ENCODE measurements around the gene ZNF106.

ZNF106 gene

GRCh38 chr15:42482701-42483100 is 8.2 kb downstream of the ZNF106 start:
- in situ Hi-C loops (cut with HindIII; ENCODE audit: low sequenced_read_pairs): no loop called here

- in situ Hi-C loops (cut with HindIII; ENCODE audit: low sequenced_read_pairs): no loop called here
Measured at GRCh38 chr15:42474827-42475226, 16.1 kb downstream of the ZNF106 start.

- in situ Hi-C loops (cut with HindIII; ENCODE audit: low sequenced_read_pairs): no loop called here
Measured at GRCh38 chr15:42471002-42471401, 19.9 kb downstream of the ZNF106 start.

- in situ Hi-C loops (cut with HindIII; ENCODE audit: low sequenced_read_pairs): no loop called here
Measured at GRCh38 chr15:42465520-42466259, 25.3 kb downstream of the ZNF106 start.

- in situ Hi-C loops (cut with HindIII; ENCODE audit: low sequenced_read_pairs): no loop called here
Measured at GRCh38 chr15:42461261-42461660, 29.7 kb downstream of the ZNF106 start.

- in situ Hi-C loops (cut with HindIII; ENCODE audit: low sequenced_read_pairs): no loop called here
Measured at GRCh38 chr15:42457445-42458442, 33.2 kb downstream of the ZNF106 start.

- in situ Hi-C loops (cut with HindIII; ENCODE audit: low sequenced_read_pairs): no loop called here
Measured at GRCh38 chr15:42456971-42457370, 34.0 kb downstream of the ZNF106 start.

- in situ Hi-C loops (cut with HindIII; ENCODE audit: low sequenced_read_pairs): no loop called here
Measured at GRCh38 chr15:42456531-42456930, 34.4 kb downstream of the ZNF106 start.

GRCh38 chr15:42453826-42454225 is 37.1 kb downstream of the ZNF106 start:
- in situ Hi-C loops (cut with HindIII; ENCODE audit: low sequenced_read_pairs): no loop called here

GRCh38 chr15:42450425-42450790 is 40.5 kb downstream of the ZNF106 start:
- in situ Hi-C loops (cut with HindIII; ENCODE audit: low sequenced_read_pairs): no loop called here

- in situ Hi-C loops (cut with HindIII; ENCODE audit: low sequenced_read_pairs): no loop called here
Measured at GRCh38 chr15:42449770-42450424, 41.0 kb downstream of the ZNF106 start.

GRCh38 chr15:42448281-42448680 is 42.7 kb downstream of the ZNF106 start:
- in situ Hi-C loops (cut with HindIII; ENCODE audit: low sequenced_read_pairs): no loop called here

GRCh38 chr15:42447599-42447998 is 43.3 kb downstream of the ZNF106 start:
- in situ Hi-C loops (cut with HindIII; ENCODE audit: low sequenced_read_pairs): no loop called here

- in situ Hi-C loops (cut with HindIII; ENCODE audit: low sequenced_read_pairs): no loop called here
Measured at GRCh38 chr15:42445551-42445950, 45.4 kb downstream of the ZNF106 start.

GRCh38 chr15:42444415-42445063 is 46.4 kb downstream of the ZNF106 start:
- in situ Hi-C loops (cut with HindIII; ENCODE audit: low sequenced_read_pairs): no loop called here

GRCh38 chr15:42427429-42428223 is 63.3 kb downstream of the ZNF106 start:
- in situ Hi-C loops (cut with HindIII; ENCODE audit: low sequenced_read_pairs): no loop called here

GRCh38 chr15:42421376-42421775 is 69.6 kb downstream of the ZNF106 start:
- in situ Hi-C loops (cut with HindIII; ENCODE audit: low sequenced_read_pairs): no loop called here

- in situ Hi-C loops (cut with HindIII; ENCODE audit: low sequenced_read_pairs): no loop called here
Measured at GRCh38 chr15:42419369-42419768, 71.6 kb downstream of the ZNF106 start.

- in situ Hi-C loops (cut with HindIII; ENCODE audit: low sequenced_read_pairs): no loop called here
Measured at GRCh38 chr15:42413920-42414319, 77.0 kb downstream of the ZNF106 start.

- in situ Hi-C loops (cut with HindIII; ENCODE audit: low sequenced_read_pairs): no loop called here
Measured at GRCh38 chr15:42411884-42412283, 79.1 kb downstream of the ZNF106 start.
